Natural killer cell (primary cell): ENCODE results near the gene PTPN21. TPM values are rescaled to one million over a fixed set of nuclear protein-coding genes. Genes with fewer than 3 reads are reported as not detected.

ENCODE experiments used
- ATAC-seq, 3 donors: fragments of 150-1000 bp in 2 of 3; fragments of 200-7000 bp in 1 of 3; cut with Tn5 transposase; 1 replicate in 1 of 3; 2 replicates in 2 of 3; pipeline ENCODE4 v1.10.0; 2021; ENCODE audit warnings: mild to moderate bottlenecking in 2 of 3, moderate library complexity in 2 of 3
- DNase-seq, 2 donors: peaks; one replicate each; pipeline versions ENCODE4 v3.0.0 to v3.0.0-alpha.2; 2013 to 2021; ENCODE audit warnings: mixed read lengths in 1 of 2
- H3K27ac ChIP-seq: one replicate; pipeline ENCODE4 v1.5.1; 2013; ENCODE audit warnings: mild to moderate bottlenecking, low read length
- H3K27me3 ChIP-seq: one replicate; pipeline ENCODE4 v1.6.1; 2013; ENCODE audit warnings: low read length; ENCODE audit not compliant: control insufficient read depth, insufficient read depth
- H3K36me3 ChIP-seq: one replicate; pipeline ENCODE4 v1.6.1; 2013; ENCODE audit warnings: low read length; ENCODE audit not compliant: control insufficient read depth, insufficient read depth
- H3K4me1 ChIP-seq: one replicate; pipeline ENCODE4 v1.6.1; 2013; ENCODE audit warnings: low read length; ENCODE audit not compliant: control insufficient read depth, insufficient read depth
- H3K4me3 ChIP-seq: one replicate; pipeline ENCODE4 v1.5.1; 2013; ENCODE audit warnings: low read length
- H3K9me3 ChIP-seq: one replicate; pipeline ENCODE4 v1.6.1; 2013; ENCODE audit warnings: low read length; ENCODE audit not compliant: control insufficient read depth, insufficient read depth
- H3K27ac Mint-ChIP-seq, 2 donors: one replicate each; pipeline ENCODE4 v1.8.0; 2022; ENCODE audit warnings: mild to moderate bottlenecking in 2 of 2, mixed read lengths in 2 of 2, moderate library complexity in 1 of 2
- H3K27me3 Mint-ChIP-seq, 2 donors: one replicate each; pipeline ENCODE4 v1.8.0; 2022; ENCODE audit warnings: low read depth in 2 of 2, mixed read lengths in 2 of 2
- H3K36me3 Mint-ChIP-seq: one replicate; pipeline ENCODE4 v1.8.0; 2022; ENCODE audit warnings: mixed read lengths
- H3K4me1 Mint-ChIP-seq, 2 donors: one replicate each; pipeline ENCODE4 v1.8.0; 2022; ENCODE audit warnings: mixed read lengths in 2 of 2
- H3K4me3 Mint-ChIP-seq: one replicate; pipeline ENCODE4 v1.8.0; 2022; ENCODE audit warnings: mild to moderate bottlenecking, moderate library complexity, mixed read lengths
- H3K9me3 Mint-ChIP-seq, 2 donors: one replicate each; pipeline ENCODE4 v1.8.0; 2022; ENCODE audit warnings: mixed read lengths in 2 of 2
- CTCF ChIP-seq: fragments of 200-600 bp; IDR thresholded peaks from one replicate; pipeline ENCODE4 v1.8.0; 2022; ENCODE audit warnings: antibody characterized with exemption
- WGBS: methylation state at CpG from one replicate; pipeline ENCODE4 v1.1.7; 2013; ENCODE audit warnings: missing lambda C conversion rate; ENCODE audit not compliant: insufficient coverage; 5-methylcytosine and 5-hydroxymethylcytosine counted together
- intact Hi-C: fragments of 100-400 bp; cut with micrococcal nuclease; formaldehyde crosslinking; loops from one replicate; pipeline ENCODE4 v1.14.2; 2022
- total RNA-seq, 4 donors: library from RNA; stranded (reverse); fragments of 120-200 nt in 1 of 4; gene quantifications; one replicate each; pipeline versions ENCODE4 v1.2.3 to v1.2.4, GENCODE V29; 2013 to 2022

The PTPN21 gene
- total RNA-seq, 3 donors from 2014 or later (not counting 1 experiment from before 2014, with no cell fraction given), result 0.15 TPM; not detected in 2

- Histone ChIP-seq H3K4me1 (no peaks in the 10 kb centered on the region), H3K4me3 (no peak overlapping the region), H3K27ac (no peak overlapping the region), H3K36me3 (no peaks in the 10 kb centered on the region), H3K9me3 (no peaks in the 10 kb centered on the region), H3K27me3 (no peaks in the 10 kb centered on the region)
- no peak for DNase-seq
- no peak for ATAC-seq
- H3K4me3 Mint-ChIP-seq, result no peak overlapping the region
- no peaks in the 10 kb centered on the region for H3K9me3 Mint-ChIP-seq
- no peak overlapping the region for H3K27ac Mint-ChIP-seq
- intact Hi-C loops, result no loop called here
- TF ChIP-seq CTCF, result no peak
- H3K36me3 Mint-ChIP-seq, result no peaks in the 10 kb centered on the region
- no peaks in the 10 kb centered on the region for H3K4me1 Mint-ChIP-seq
- H3K27me3 Mint-ChIP-seq, result no peaks in the 10 kb centered on the region
- WGBS, result 100% methylated on average over 1 of the region's 1 CpG
Observed at GRCh38 chr14:88468406-88468805, 86.4 kb downstream of the PTPN21 start.

DNA sequence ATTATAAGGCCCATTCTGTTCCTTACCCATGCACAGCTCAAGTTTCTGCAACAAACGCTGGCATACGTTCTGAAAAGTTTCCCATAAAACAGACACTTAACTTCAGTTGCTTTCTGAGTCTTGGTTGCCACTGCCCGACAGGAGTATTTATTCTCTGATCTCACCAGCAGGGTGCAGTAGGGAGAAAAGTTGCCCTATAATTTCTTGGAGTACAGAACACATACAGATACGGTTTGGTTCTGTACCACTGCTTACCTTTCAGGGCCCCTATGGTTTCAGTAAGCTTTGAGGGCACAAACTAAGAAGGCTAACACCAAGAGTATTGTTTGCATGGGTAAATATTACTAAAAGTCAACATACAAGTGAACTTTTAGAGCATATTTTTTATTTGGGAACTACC lies 91.5 kb downstream of the PTPN21 start:
- no peak for ATAC-seq
- H3K9me3 ChIP-seq, result no peaks in the 10 kb centered on the region
- H3K4me3 Mint-ChIP-seq, result no peak overlapping the region

DNA sequence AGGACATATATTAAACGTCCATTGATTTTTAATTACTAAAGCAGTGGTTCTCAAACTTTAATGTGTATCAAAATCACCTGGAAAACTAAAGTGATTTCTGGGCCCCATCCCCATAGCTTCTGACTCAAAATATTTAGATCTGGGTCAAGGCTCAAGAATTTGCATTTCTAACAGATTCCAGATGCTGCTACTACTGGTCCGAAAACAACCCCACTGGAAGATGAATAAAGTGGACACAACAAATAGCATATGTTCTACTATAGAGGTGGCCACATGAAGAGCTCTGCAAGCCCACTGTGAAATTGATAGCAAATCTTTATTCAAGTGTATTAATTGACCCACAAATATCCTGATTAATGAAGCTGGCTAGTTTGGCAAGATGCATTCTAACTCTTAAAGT lies 99.9 kb downstream of the PTPN21 start:
- no peak for TF ChIP-seq CTCF
- Histone ChIP-seq H3K36me3 (no peaks in the 10 kb centered on the region), H3K27me3 (no peaks in the 10 kb centered on the region), H3K4me1 (no peaks in the 10 kb centered on the region), H3K9me3 (peaks cover 4% of the 10 kb centered on the region), H3K4me3 (no peak overlapping the region), H3K27ac (no peak overlapping the region)
- WGBS, result 92% methylated on average over 2 of the region's 2 CpGs
- H3K27ac Mint-ChIP-seq, result no peak overlapping the region
- no peaks in the 10 kb centered on the region for H3K4me1 Mint-ChIP-seq
- intact Hi-C loops, result no loop called here
- no peaks in the 10 kb centered on the region for H3K27me3 Mint-ChIP-seq
- no peaks in the 10 kb centered on the region for H3K36me3 Mint-ChIP-seq
- no peak overlapping the region for H3K4me3 Mint-ChIP-seq
- no peak for ATAC-seq
- no peak for DNase-seq
- H3K9me3 Mint-ChIP-seq, result peaks cover 2 to 5% of the 10 kb centered on the region in 2 donors

More for the DNA sequence above, 91.5 kb downstream of the PTPN21 start:
- H3K4me1 Mint-ChIP-seq, result no peaks in the 10 kb centered on the region
- no peaks in the 10 kb centered on the region for H3K36me3 ChIP-seq
- no peaks in the 10 kb centered on the region for H3K27me3 ChIP-seq
- H3K27ac Mint-ChIP-seq, result no peak overlapping the region
- intact Hi-C loops, result no loop called here
- H3K27me3 Mint-ChIP-seq, result no peaks in the 10 kb centered on the region
- H3K9me3 Mint-ChIP-seq, result peaks cover 0 to 4% of the 10 kb centered on the region in 2 donors
- H3K36me3 Mint-ChIP-seq, result no peaks in the 10 kb centered on the region
- TF ChIP-seq CTCF, result peak; percentile 20
- 82% methylated on average over 4 of the region's 4 CpGs for WGBS
- no peak overlapping the region for H3K27ac ChIP-seq
- H3K4me3 ChIP-seq, result no peak overlapping the region
- H3K4me1 ChIP-seq, result no peaks in the 10 kb centered on the region
- DNase-seq, result peak in 1 of 2 donors; percentile 13

DNA sequence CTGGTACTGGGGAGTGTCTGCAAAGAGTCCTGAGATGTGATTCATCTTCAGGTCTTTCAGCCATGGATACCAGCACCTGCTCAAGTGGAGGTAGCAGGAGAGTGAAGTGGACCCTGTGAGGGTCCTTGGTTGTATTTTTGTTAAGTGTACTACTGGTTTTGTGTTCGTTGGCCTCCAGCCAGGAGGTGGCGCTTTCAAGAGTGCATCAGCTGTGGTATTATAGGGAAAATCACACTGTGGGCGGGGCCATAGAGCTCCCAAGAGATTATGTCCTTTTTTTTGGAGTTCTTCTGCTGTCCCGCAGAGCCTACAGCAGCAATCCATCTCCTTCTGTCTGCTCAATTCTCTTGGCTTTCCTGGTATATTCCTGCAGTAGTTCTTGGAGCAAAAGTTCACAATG lies 102.6 kb downstream of the PTPN21 start:
- H3K27me3 ChIP-seq, result no peaks in the 10 kb centered on the region
- TF ChIP-seq CTCF, result no peak
- DNase-seq, result no peak
- ATAC-seq, result no peak
- Mint-ChIP-seq H3K27me3 (no peaks in the 10 kb centered on the region), H3K4me3 (no peak overlapping the region), H3K27ac (no peak overlapping the region), H3K4me1 (no peaks in the 10 kb centered on the region), H3K9me3 (peaks cover 7 to 9% of the 10 kb centered on the region in 2 donors), H3K36me3 (peaks cover 8% of the 10 kb centered on the region)
- peaks cover 4% of the 10 kb centered on the region for H3K9me3 ChIP-seq
- WGBS, result 93% methylated on average over 4 of the region's 4 CpGs
- no peak overlapping the region for H3K4me3 ChIP-seq
- intact Hi-C loops, result no loop called here
- H3K36me3 ChIP-seq, result no peaks in the 10 kb centered on the region
- H3K4me1 ChIP-seq, result no peaks in the 10 kb centered on the region
- no peak overlapping the region for H3K27ac ChIP-seq
